HEK293 (cell line): ENCODE results near the gene SEPTIN3.

Experiments
- EGR2 ChIP-seq: fragments of 450-650 bp; formaldehyde crosslinking; IDR thresholded peaks from 2 replicates; pipeline ENCODE4 v1.5.1; 2016; ENCODE audit warnings: low read depth, missing biosample characterization, missing genetic modification characterization
- GLI2 ChIP-seq: fragments of 450-650 bp; formaldehyde crosslinking; IDR thresholded peaks from 2 replicates; pipeline ENCODE4; 2017; ENCODE audit warnings: missing biosample characterization, missing genetic modification characterization, low read depth, borderline replicate concordance
- GLIS2 ChIP-seq: fragments of 450-650 bp; formaldehyde crosslinking; IDR thresholded peaks from 2 replicates; pipeline ENCODE4 v1.5.1; 2016; ENCODE audit warnings: missing biosample characterization, missing genetic modification characterization
- HOXC10 ChIP-seq: sonication (generic); formaldehyde crosslinking; IDR thresholded peaks from 2 replicates; pipeline ENCODE4 v1.8.1; 2023; ENCODE audit warnings: mild to moderate bottlenecking, missing genetic modification reagents
- HOXD13 ChIP-seq: sonication (generic); formaldehyde crosslinking; IDR thresholded peaks from 2 replicates; pipeline ENCODE4 v1.8.0; 2022; ENCODE audit warnings: missing genetic modification reagents, borderline replicate concordance
- KLF8 ChIP-seq: fragments of 450-650 bp; formaldehyde crosslinking; IDR thresholded peaks from 2 replicates; pipeline ENCODE4 v1.5.1; 2016; ENCODE audit warnings: missing biosample characterization, missing genetic modification characterization
- SP2 ChIP-seq: fragments of 450-650 bp; formaldehyde crosslinking; IDR thresholded peaks from 2 replicates; pipeline ENCODE4 v1.5.1; 2016; ENCODE audit warnings: missing biosample characterization, missing genetic modification characterization
- SP7 ChIP-seq: fragments of 450-650 bp; formaldehyde crosslinking; IDR thresholded peaks from 2 replicates; pipeline ENCODE4 v1.5.1; 2016; ENCODE audit warnings: missing biosample characterization, missing genetic modification characterization
- TCF7L2 ChIP-seq: IDR thresholded peaks from 2 replicates; pipeline ENCODE4 v1.6.1; 2011; ENCODE audit warnings: low read depth, mild to moderate bottlenecking, inconsistent platforms, low read length, moderate library complexity, borderline replicate concordance
- YY1 ChIP-seq: fragments of 450-650 bp; formaldehyde crosslinking; IDR thresholded peaks from 2 replicates; pipeline ENCODE4 v1.5.1; 2018; ENCODE audit warnings: missing biosample characterization, missing genetic modification characterization
- ZBTB21 ChIP-seq: fragments of 450-650 bp; formaldehyde crosslinking; IDR thresholded peaks from 2 replicates; pipeline ENCODE4 v1.5.1; 2017; ENCODE audit warnings: missing biosample characterization, missing genetic modification characterization
- ZFP3 ChIP-seq: fragments of 450-650 bp; formaldehyde crosslinking; IDR thresholded peaks from 2 replicates; pipeline ENCODE4 v1.5.1; 2016; ENCODE audit warnings: low read depth, missing biosample characterization, missing genetic modification characterization
- ZNF132 ChIP-seq: fragments of 450-650 bp; formaldehyde crosslinking; IDR thresholded peaks from 2 replicates; pipeline ENCODE4 v1.5.1; 2017; ENCODE audit warnings: missing biosample characterization, missing genetic modification characterization, borderline replicate concordance
- ZNF2 ChIP-seq: fragments of 450-650 bp; formaldehyde crosslinking; IDR thresholded peaks from 2 replicates; pipeline ENCODE4 v1.5.1; 2016; ENCODE audit warnings: missing biosample characterization, missing genetic modification characterization
- ZNF214 ChIP-seq: fragments of 450-650 bp; formaldehyde crosslinking; IDR thresholded peaks from 2 replicates; pipeline ENCODE4 v1.5.1; 2017; ENCODE audit warnings: missing biosample characterization, mild to moderate bottlenecking, missing genetic modification characterization, borderline replicate concordance
- ZNF221 ChIP-seq: fragments of 450-650 bp; formaldehyde crosslinking; IDR thresholded peaks from 2 replicates; pipeline ENCODE4 v1.5.1; 2017; ENCODE audit warnings: missing biosample characterization, missing genetic modification characterization, borderline replicate concordance
- ZNF274 ChIP-seq, 2 experiments: fragments of 200-500 bp in 1 of 2; fragments of 450-650 bp in 1 of 2; sonication (Bioruptor generic) in 1 of 2; formaldehyde crosslinking in 1 of 2; IDR thresholded peaks; 2 replicates each; pipeline versions ENCODE4 v1.5.1 to v1.6.1; 2014 to 2016; ENCODE audit warnings: borderline replicate concordance in 1 of 2, inconsistent platforms in 1 of 2, low read length in 1 of 2, missing biosample characterization in 1 of 2, missing genetic modification characterization in 1 of 2
- ZNF501 ChIP-seq: fragments of 450-650 bp; formaldehyde crosslinking; IDR thresholded peaks from 2 replicates; pipeline ENCODE4 v1.5.1; 2016; ENCODE audit warnings: missing biosample characterization, missing genetic modification characterization
- ZNF560 ChIP-seq: fragments of 450-650 bp; formaldehyde crosslinking; IDR thresholded peaks from 2 replicates; pipeline ENCODE4 v1.5.1; 2017; ENCODE audit warnings: missing biosample characterization, missing genetic modification characterization, borderline replicate concordance
- ZNF571 ChIP-seq: fragments of 450-650 bp; formaldehyde crosslinking; IDR thresholded peaks from 2 replicates; pipeline ENCODE4 v1.5.0; 2017; ENCODE audit warnings: missing biosample characterization, missing genetic modification characterization
- ZNF596 ChIP-seq: fragments of 450-650 bp; IDR thresholded peaks from 2 replicates; pipeline ENCODE4 v1.5.0; 2018; ENCODE audit warnings: missing biosample characterization, mild to moderate bottlenecking, missing genetic modification characterization, moderate library complexity
- ZNF660 ChIP-seq: fragments of 450-650 bp; IDR thresholded peaks from 2 replicates; pipeline ENCODE4 v1.5.1; 2018; ENCODE audit warnings: missing biosample characterization, mild to moderate bottlenecking, missing genetic modification characterization
- ZNF768 ChIP-seq: fragments of 450-650 bp; formaldehyde crosslinking; IDR thresholded peaks from 2 replicates; pipeline ENCODE4 v1.5.1; 2018; ENCODE audit warnings: missing biosample characterization, mild to moderate bottlenecking, missing genetic modification characterization
- ZNF785 ChIP-seq: fragments of 450-650 bp; formaldehyde crosslinking; IDR thresholded peaks from 2 replicates; pipeline ENCODE4 v1.5.1; 2016; ENCODE audit warnings: missing biosample characterization, missing genetic modification characterization
- TF ChIP-seq, protein P1 (sequence below): fragments of 450-650 bp; formaldehyde crosslinking; conservative IDR thresholded peaks from 2 replicates; pipeline ENCODE4 v1.5.1; 2016; ENCODE audit warnings: low read depth, missing biosample characterization, missing genetic modification characterization
- TF ChIP-seq, protein P2 (sequence below): sonication (generic); formaldehyde crosslinking; IDR thresholded peaks from 2 replicates; pipeline ENCODE4 v1.8.1; 2022; ENCODE audit warnings: mild to moderate bottlenecking, moderate library complexity, missing genetic modification reagents
- TF ChIP-seq, protein P3 (sequence below): fragments of 450-650 bp; formaldehyde crosslinking; IDR thresholded peaks from 2 replicates; pipeline ENCODE4 v1.5.1; 2016; ENCODE audit warnings: missing biosample characterization, missing genetic modification characterization, borderline replicate concordance
- TF ChIP-seq, protein P4 (sequence below): fragments of 450-650 bp; formaldehyde crosslinking; IDR thresholded peaks from 2 replicates; pipeline ENCODE4 v1.5.1; 2016; ENCODE audit warnings: missing biosample characterization, missing genetic modification characterization

The SEPTIN3 gene

DNA sequence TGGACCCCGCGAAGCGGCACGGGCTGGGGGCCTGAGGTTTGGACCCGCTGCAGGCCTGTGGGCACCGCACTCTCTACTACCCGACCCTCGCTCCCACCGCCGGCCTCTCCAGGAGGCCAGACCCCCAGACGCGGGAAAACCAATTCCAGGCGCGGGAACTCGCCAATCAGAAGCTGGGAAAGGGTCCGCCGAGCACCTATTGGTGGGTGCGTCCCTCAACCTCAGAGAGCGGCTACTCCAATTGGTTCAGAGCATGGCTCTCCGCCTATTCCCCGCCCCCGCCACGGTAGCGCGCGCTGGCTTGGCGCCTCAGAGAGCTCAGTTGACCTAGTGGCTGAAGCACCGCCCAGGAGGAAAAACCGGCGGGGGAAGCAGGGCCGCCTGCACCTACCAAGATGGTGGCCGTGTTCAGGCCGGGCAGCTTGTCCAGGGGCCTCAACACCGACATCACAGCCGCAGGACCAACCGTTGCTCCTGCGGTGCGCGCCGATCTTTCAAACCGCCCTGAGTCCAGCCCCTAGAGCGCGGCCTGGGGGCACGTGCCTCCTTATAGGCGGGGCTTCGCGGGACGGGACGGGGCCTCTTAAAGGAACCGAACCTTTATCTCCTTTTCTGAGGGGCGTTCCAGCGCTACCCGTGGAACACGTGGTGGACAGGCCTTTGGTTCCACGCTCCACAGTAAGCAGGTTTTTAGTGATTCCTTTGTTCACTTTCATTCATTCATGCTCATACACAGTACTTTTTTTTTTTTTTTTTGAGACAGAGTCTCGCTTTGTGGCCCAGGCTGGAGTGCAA is 22.4 kb upstream of the SEPTIN3 start, which contains the start of gene CENPM (continued):
- TF ChIP-seq, protein P1, sequence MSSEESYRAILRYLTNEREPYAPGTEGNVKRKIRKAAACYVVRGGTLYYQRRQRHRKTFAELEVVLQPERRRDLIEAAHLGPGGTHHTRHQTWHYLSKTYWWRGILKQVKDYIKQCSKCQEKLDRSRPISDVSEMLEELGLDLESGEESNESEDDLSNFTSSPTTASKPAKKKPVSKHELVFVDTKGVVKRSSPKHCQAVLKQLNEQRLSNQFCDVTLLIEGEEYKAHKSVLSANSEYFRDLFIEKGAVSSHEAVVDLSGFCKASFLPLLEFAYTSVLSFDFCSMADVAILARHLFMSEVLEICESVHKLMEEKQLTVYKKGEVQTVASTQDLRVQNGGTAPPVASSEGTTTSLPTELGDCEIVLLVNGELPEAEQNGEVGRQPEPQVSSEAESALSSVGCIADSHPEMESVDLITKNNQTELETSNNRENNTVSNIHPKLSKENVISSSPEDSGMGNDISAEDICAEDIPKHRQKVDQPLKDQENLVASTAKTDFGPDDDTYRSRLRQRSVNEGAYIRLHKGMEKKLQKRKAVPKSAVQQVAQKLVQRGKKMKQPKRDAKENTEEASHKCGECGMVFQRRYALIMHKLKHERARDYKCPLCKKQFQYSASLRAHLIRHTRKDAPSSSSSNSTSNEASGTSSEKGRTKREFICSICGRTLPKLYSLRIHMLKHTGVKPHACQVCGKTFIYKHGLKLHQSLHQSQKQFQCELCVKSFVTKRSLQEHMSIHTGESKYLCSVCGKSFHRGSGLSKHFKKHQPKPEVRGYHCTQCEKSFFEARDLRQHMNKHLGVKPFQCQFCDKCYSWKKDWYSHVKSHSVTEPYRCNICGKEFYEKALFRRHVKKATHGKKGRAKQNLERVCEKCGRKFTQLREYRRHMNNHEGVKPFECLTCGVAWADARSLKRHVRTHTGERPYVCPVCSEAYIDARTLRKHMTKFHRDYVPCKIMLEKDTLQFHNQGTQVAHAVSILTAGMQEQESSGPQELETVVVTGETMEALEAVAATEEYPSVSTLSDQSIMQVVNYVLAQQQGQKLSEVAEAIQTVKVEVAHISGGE (tag by site-specific recombination): peak; percentile 29; the same call in 1 of the 2 replicates
- TF ChIP-seq ZFP3 (tag by site-specific recombination): no peak
- peak; percentile 97 for TF ChIP-seq SP2 (tag by site-specific recombination)
- TF ChIP-seq EGR2: peak; percentile 42; the same call in 1 of the 2 replicates
- TF ChIP-seq ZNF768: no peak
- TF ChIP-seq ZNF132: no peak
- TF ChIP-seq ZNF660 (tag by site-specific recombination): no peak; the same call in 1 of the 2 replicates
- no peak for TF ChIP-seq ZNF571
- TF ChIP-seq, protein P2, sequence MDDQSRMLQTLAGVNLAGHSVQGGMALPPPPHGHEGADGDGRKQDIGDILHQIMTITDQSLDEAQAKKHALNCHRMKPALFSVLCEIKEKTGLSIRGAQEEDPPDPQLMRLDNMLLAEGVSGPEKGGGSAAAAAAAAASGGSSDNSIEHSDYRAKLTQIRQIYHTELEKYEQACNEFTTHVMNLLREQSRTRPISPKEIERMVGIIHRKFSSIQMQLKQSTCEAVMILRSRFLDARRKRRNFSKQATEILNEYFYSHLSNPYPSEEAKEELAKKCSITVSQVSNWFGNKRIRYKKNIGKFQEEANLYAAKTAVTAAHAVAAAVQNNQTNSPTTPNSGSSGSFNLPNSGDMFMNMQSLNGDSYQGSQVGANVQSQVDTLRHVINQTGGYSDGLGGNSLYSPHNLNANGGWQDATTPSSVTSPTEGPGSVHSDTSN (CRISPR knock-in tag): peak; percentile 89
- peak; percentile 100 for TF ChIP-seq GLIS2 (tag by site-specific recombination)
- no peak for TF ChIP-seq ZNF785 (tag by site-specific recombination)
- no peak for TF ChIP-seq ZNF221 (tag by site-specific recombination)
- no peak for TF ChIP-seq ZNF214 (tag by site-specific recombination)
- TF ChIP-seq HOXD13 (CRISPR knock-in tag): no peak
- TF ChIP-seq HOXC10 (CRISPR knock-in tag): no peak
- TF ChIP-seq TCF7L2: no peak
- peak; percentile 13; the same call in 1 of the 2 replicates for TF ChIP-seq ZBTB21 (tag by site-specific recombination)
- TF ChIP-seq YY1 (tag by site-specific recombination): peak; percentile 82
- peak; percentile 66; the same call in 1 of the 2 replicates for TF ChIP-seq SP7
- TF ChIP-seq ZNF274 (IDR thresholded peaks at IDR 0.05; ENCODE audit: low read length): no peak
- no peak for TF ChIP-seq ZNF274 (tag by site-specific recombination; IDR thresholded peaks at IDR 0.05; ENCODE audit: borderline replicate concordance)
- peak; percentile 54; the same call in 1 of the 2 replicates for TF ChIP-seq ZNF2
- TF ChIP-seq ZNF501 (tag by site-specific recombination): peak; percentile 9; the same call in 1 of the 2 replicates
- TF ChIP-seq ZNF596 (tag by site-specific recombination): no peak; the same call in 1 of the 2 replicates
- TF ChIP-seq, protein P3, sequence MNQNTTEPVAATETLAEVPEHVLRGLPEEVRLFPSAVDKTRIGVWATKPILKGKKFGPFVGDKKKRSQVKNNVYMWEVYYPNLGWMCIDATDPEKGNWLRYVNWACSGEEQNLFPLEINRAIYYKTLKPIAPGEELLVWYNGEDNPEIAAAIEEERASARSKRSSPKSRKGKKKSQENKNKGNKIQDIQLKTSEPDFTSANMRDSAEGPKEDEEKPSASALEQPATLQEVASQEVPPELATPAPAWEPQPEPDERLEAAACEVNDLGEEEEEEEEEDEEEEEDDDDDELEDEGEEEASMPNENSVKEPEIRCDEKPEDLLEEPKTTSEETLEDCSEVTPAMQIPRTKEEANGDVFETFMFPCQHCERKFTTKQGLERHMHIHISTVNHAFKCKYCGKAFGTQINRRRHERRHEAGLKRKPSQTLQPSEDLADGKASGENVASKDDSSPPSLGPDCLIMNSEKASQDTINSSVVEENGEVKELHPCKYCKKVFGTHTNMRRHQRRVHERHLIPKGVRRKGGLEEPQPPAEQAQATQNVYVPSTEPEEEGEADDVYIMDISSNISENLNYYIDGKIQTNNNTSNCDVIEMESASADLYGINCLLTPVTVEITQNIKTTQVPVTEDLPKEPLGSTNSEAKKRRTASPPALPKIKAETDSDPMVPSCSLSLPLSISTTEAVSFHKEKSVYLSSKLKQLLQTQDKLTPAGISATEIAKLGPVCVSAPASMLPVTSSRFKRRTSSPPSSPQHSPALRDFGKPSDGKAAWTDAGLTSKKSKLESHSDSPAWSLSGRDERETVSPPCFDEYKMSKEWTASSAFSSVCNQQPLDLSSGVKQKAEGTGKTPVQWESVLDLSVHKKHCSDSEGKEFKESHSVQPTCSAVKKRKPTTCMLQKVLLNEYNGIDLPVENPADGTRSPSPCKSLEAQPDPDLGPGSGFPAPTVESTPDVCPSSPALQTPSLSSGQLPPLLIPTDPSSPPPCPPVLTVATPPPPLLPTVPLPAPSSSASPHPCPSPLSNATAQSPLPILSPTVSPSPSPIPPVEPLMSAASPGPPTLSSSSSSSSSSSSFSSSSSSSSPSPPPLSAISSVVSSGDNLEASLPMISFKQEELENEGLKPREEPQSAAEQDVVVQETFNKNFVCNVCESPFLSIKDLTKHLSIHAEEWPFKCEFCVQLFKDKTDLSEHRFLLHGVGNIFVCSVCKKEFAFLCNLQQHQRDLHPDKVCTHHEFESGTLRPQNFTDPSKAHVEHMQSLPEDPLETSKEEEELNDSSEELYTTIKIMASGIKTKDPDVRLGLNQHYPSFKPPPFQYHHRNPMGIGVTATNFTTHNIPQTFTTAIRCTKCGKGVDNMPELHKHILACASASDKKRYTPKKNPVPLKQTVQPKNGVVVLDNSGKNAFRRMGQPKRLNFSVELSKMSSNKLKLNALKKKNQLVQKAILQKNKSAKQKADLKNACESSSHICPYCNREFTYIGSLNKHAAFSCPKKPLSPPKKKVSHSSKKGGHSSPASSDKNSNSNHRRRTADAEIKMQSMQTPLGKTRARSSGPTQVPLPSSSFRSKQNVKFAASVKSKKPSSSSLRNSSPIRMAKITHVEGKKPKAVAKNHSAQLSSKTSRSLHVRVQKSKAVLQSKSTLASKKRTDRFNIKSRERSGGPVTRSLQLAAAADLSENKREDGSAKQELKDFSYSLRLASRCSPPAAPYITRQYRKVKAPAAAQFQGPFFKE (tag by site-specific recombination): no peak
- peak; percentile 40; the same call in 1 of the 2 replicates for TF ChIP-seq KLF8 (tag by site-specific recombination)
- TF ChIP-seq, protein P4, sequence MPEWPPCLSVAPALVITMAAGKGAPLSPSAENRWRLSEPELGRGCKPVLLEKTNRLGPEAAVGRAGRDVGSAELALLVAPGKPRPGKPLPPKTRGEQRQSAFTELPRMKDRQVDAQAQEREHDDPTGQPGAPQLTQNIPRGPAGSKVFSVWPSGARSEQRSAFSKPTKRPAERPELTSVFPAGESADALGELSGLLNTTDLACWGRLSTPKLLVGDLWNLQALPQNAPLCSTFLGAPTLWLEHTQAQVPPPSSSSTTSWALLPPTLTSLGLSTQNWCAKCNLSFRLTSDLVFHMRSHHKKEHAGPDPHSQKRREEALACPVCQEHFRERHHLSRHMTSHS (tag by site-specific recombination): no peak
- TF ChIP-seq ZNF560 (tag by site-specific recombination): no peak
- no peak for TF ChIP-seq GLI2 (tag by site-specific recombination)
